ENCODE data around the gene AQP3.

DNA sequence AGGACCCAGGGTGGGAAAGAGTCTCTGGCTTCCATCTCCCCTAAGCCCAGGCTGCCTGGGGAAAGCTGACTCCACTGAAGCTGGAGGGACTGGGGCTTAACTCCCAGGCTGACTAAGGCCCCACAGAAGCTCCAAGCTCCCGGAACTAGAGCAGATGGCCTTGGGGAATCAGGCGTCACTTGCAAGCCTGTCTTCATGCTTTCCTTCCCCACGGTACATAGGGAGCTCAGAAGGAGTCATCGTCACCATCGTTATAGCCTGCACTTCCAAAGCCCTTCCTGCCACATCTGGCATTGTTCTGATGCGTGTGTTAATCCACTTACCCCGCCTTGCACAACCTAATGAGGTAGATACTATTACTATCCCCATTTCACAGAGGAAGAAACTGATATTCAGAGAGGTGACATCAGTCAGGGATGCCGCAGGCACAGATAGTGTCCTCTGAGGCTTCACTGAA, 11.5 kb downstream of the AQP3 start:
- TF ChIP-seq CBX2 (IDR thresholded peaks at IDR 0.05; ENCODE audit: borderline replicate concordance, low read depth) (no peak), CTCF (IDR thresholded peaks at IDR 0.05) (no peak), RCOR1 (IDR thresholded peaks at IDR 0.05; ENCODE audit: low read depth, low read length) (no peak), JUNB (IDR thresholded peaks at IDR 0.05) (no peak), RNF2 (IDR thresholded peaks at IDR 0.05; ENCODE audit: borderline replicate concordance, low read depth) (no peak), HOXA7 (CRISPR knock-in tag; IDR thresholded peaks at IDR 0.05) (no peak), MAZ (IDR thresholded peaks at IDR 0.05; ENCODE audit: borderline replicate concordance, low read depth, low read length) (no peak), POLR2A (IDR thresholded peaks at IDR 0.05; ENCODE audit: low read length) (no peak), JUN (IDR thresholded peaks at IDR 0.05) (no peak), BCL3 (IDR thresholded peaks at IDR 0.05) (no peak), MYC (IDR thresholded peaks at IDR 0.05; ENCODE audit: borderline replicate concordance, low read length) (no peak), E2F6 (IDR thresholded peaks at IDR 0.05; ENCODE audit: borderline replicate concordance, low read depth) (no peak)
- TF ChIP-seq, protein P1, sequence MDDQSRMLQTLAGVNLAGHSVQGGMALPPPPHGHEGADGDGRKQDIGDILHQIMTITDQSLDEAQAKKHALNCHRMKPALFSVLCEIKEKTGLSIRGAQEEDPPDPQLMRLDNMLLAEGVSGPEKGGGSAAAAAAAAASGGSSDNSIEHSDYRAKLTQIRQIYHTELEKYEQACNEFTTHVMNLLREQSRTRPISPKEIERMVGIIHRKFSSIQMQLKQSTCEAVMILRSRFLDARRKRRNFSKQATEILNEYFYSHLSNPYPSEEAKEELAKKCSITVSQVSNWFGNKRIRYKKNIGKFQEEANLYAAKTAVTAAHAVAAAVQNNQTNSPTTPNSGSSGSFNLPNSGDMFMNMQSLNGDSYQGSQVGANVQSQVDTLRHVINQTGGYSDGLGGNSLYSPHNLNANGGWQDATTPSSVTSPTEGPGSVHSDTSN (IDR thresholded peaks at IDR 0.05), result no peak
- TF ChIP-seq, protein P2, sequence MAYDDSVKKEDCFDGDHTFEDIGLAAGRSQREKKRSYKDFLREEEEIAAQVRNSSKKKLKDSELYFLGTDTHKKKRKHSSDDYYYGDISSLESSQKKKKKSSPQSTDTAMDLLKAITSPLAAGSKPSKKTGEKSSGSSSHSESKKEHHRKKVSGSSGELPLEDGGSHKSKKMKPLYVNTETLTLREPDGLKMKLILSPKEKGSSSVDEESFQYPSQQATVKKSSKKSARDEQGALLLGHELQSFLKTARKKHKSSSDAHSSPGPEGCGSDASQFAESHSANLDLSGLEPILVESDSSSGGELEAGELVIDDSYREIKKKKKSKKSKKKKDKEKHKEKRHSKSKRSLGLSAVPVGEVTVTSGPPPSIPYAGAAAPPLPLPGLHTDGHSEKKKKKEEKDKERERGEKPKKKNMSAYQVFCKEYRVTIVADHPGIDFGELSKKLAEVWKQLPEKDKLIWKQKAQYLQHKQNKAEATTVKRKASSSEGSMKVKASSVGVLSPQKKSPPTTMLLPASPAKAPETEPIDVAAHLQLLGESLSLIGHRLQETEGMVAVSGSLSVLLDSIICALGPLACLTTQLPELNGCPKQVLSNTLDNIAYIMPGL (CRISPR knock-in tag; IDR thresholded peaks at IDR 0.05; ENCODE audit: borderline replicate concordance), result no peak

All from A549 (cell line).